T47D (cell line): ENCODE results near the gene SOX14.

Experiments used
- DNase-seq, 2 experiments: peaks; one replicate each; pipeline versions ENCODE4 v3.0.0 to v3.0.0-alpha.2; 2011 to 2012; ENCODE audit warnings: low read depth in 1 of 2, low spot score in 1 of 2
- JUND ChIP-seq: IDR thresholded peaks from 2 replicates; pipeline ENCODE4 v1.6.1; 2012; ENCODE audit warnings: low read depth
- in situ Hi-C: cut with HindIII; loops from 2 replicates; pipeline ENCODE4 v1.10.0; 2016; ENCODE audit warnings: low sequenced_read_pairs, low pct_unique_long_range_greater_than_20kb

Gene SOX14

GRCh38 chr3:137764001-137764433 is at the start of gene SOX14:
Gene SOX14 (plus strand): TSS chr3:137764315. CDS start chr3:137764785, 470 bp downstream.
- in situ Hi-C loops, result no loop called here
- no peak for TF ChIP-seq JUND
- peak; percentile 78 to 84 for DNase-seq

GRCh38 chr3:137714551-137714950 is 49.6 kb upstream of the SOX14 start:
- TF ChIP-seq JUND, result no peak
- in situ Hi-C loops, result no loop called here
- no peak for DNase-seq

GRCh38 chr3:137724240-137724639 is 39.9 kb upstream of the SOX14 start:
- DNase-seq, result no peak
- no peak for TF ChIP-seq JUND
- in situ Hi-C loops, result no loop called here

DNA sequence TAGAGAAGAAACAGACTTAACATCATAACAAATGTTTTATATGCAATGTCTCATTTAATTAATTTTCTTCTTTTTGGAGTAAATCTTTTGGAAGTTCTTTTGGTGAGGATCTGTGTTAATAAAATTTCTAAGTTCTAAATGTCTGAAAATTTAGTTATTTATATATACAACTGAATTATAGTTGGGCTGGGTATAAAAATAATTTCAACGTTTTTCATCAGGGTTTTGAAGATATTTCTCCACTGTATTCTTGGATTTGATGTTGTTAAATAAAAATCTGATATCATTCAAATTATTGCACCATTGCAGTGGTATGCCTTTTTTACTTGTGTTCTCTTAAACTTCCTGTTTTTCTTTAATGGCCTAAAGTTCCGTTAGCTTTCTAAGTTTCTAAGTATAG is 26.9 kb upstream of the SOX14 start:
- no peak for DNase-seq
- TF ChIP-seq JUND, result no peak

DNA sequence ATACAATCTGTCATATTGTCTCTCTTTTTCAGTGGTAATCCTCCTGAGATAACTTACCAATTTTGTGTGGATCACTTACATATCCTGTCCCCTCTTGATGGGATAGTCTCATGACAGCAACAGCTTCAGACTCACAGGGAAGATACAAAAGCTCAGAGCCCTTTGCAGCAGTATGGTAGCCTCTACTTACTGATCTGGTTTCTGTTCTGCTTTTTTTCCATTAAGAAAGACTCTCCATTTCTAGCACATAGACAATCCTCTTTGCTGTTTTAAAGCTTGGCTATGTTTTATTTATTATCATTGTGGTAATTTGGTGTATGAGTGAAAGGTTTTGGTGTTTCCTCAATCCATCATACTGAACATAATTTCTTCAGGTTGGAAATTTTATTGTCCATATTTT is 25.4 kb upstream of the SOX14 start:
- in situ Hi-C loops, result no loop called here
- no peak for DNase-seq
- no peak for TF ChIP-seq JUND

More for the DNA sequence above, 26.9 kb upstream of the SOX14 start:
- in situ Hi-C loops, result no loop called here

DNA sequence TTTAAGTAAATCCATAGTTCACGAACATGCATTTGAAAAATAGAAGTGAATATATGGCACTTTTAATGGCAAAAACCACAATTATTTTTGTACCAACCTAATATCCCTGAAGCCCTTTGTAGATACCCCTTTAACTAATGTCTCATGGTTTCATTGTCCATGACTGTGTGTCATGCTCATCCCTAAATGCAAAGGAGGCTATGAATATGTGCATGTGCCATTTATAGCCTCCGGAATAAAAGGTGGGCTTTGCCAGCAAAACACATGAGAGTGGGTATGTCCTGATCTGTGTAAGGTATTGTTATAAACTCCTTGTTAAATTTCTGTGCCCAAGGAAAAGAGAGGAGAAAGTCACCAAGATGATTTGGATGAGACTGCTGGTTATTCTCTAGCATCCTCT is 20.5 kb upstream of the SOX14 start:
- in situ Hi-C loops, result no loop called here
- DNase-seq, result no peak
- TF ChIP-seq JUND, result no peak

- no peak for DNase-seq
- TF ChIP-seq JUND, result no peak
- in situ Hi-C loops, result no loop called here
Measured at GRCh38 chr3:137746808-137747207, 17.3 kb upstream of the SOX14 start.

GRCh38 chr3:137759505-137759904 is 4.6 kb upstream of the SOX14 start:
- in situ Hi-C loops, result no loop called here
- DNase-seq, result no peak
- no peak for TF ChIP-seq JUND

DNA sequence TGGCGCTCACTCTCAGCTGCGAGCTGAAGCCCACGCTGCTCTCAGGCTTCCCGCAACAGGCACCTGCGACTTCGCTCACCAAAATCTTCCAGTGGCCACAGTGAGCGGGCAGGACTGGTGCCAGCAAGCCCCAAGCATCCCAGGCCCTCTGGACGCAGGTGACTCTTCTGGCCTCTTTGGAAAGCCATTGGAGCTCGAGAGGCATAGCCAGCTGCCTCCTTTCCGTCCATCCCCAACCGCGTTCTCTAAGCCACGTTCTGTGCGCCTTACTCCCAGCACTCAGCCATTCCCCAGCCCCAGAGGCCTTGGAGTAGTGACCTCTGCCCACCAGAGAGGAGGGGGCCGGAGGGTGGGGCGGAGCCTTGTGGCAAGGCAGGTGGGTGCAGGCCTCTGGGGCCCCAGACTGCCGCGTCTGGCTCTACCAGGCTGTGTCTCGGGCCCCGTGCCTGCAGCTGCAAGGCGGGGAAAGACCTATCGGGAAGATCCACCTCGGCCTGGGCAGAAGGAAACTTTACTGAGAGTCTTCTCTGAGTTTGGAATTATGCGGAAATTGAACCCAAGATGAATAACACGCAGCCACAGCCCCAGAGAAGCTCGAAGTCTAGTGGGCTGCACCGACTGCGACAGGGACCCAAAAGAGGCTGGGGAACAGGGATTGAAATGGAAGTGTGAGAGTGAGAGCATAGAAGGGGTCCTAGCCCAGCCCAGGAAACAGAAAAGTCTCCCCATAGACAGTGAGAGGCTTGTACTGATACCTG is 3.6 kb upstream of the SOX14 start:
- in situ Hi-C loops, result no loop called here
- TF ChIP-seq JUND, result no peak

DNA sequence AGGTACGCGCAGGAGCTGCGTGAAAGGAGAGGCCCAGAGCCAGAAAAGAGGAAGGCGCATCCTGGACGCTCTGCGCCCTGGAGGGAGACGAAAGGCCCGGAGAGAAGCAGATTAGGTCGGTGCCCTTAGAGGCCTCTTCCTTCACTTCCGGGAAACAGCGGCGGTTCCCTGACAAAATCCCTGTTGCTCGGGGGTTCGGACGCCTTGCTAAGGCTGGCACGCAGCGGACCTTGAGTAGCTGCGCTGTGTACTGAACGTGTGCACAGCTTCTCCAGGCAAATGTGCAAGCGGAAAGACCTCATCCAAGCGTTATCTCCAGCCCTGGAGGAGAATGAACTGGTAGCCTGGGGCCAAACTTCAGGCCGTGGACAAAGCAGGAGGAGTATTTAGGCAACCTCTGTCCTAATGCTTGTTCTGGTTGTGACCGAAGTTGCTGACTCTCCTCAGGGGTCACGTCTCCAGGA is 3.0 kb upstream of the SOX14 start:
- in situ Hi-C loops, result no loop called here
- TF ChIP-seq JUND, result no peak
- DNase-seq, result no peak

More for the DNA sequence above, 3.6 kb upstream of the SOX14 start:
- no peak for DNase-seq

GRCh38 chr3:137761563-137762503 is 2.3 kb upstream of the SOX14 start:
- no peak for DNase-seq
- no peak for TF ChIP-seq JUND
- in situ Hi-C loops, result no loop called here

DNA sequence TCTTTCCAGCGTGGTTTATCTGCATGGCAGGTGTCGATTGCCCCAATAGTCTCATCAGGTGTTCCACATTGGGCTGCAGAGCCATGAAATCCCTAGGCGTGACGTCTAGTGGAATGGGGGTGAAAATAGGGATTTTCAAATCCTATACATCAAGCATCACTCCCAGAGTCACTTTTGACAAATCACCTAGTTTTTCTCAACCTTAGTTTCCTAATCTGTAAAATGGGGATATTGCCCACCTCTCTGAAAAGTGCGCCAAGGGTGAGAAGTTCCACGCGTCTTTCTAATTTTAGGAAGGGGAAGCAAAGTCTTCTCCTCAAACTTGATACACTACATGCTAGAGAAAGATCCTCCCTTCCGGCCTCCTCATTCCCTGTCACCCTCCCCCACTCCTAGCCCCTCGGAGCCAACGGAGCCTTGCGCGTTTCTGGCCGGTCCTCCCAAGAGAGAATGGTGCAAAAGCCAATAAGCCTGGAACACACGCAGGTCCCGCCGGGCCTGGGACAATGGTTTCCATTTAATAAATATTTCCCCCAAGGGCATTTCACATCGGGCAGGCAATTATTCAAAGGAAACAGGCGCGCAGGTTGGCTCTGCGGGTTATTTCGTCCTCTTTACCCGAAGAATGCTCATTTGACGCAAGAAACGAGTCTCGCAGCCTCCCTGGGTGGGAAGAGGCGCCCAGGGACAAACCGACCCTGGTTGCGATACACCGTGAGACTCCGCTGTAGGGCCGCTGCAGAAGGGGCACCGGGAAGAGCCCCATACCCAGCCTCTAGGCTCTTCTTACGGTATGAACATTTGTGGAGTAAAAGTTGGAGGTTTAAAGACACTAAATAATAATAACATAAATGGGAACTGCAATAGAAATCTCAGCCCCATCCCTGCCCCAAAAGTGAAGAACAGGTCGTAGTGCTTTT is 1.2 kb upstream of the SOX14 start:
- in situ Hi-C loops, result no loop called here
- DNase-seq, result no peak
- no peak for TF ChIP-seq JUND
